ENCODE results near the gene SYP.
"Not testable (repeated sequence)": the region's sequence is repeated elsewhere in the genome, so short reads cannot be mapped to it uniquely, and the experiment has no call there.

Gene SYP

DNA sequence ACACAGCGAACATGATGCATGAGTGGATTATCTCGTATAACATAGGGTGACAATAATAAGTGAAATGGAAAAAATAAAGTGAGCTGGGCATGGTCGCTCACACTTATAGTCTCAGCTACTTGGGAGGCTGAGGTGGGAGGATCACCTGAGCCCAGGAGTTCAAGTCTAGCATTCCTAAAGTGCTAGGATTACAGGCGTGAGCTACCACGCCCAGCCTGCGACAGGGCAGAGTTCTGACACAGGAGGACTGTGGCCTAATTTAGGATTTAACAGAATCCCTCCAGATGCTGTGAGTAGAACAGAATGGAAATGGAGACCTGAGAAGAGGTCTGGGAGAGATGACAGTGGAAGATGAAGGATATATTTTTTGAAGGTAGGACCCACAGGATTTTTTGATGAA, 10.4 kb downstream of the SYP start:
- DNase-seq (ENCODE audit: low read depth in 2 of 2) = no peak

GRCh38 chrX:49188468-49189076, 11.4 kb downstream of the SYP start:
- DNase-seq (ENCODE audit: low read depth in 2 of 2) = no peak

DNA sequence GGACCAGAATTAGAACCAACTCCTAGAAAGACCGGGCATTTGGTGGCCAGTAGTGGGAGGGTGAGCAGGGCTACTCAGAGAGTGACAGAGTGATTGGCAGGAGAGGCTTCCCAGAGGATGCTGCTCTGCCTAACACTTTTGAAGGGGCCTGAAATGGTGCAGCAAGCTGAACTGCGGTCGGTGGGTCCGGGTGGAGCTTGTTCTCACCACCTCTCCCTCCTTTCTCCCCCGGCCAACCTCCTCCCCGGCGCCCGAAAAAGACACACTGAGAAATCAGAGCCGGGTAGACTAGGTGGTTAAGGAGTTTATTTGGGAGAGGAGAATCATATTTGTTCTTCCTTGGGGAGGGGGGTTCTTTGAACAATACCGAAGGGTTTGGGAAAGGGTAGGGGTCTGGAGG, 12.5 kb downstream of the SYP start:
- no peak for DNase-seq (ENCODE audit: low read depth in 2 of 2)

GRCh38 chrX:49187028-49187394, 13.0 kb downstream of the SYP start:
- DNase-seq (ENCODE audit: low read depth in 2 of 2) = no peak

GRCh38 chrX:49186125-49187027, 13.6 kb downstream of the SYP start, which contains the start of gene PRICKLE3:
Gene PRICKLE3, minus strand, starts transcription at chrX:49186373. Its CDS starts 76 bp downstream, at chrX:49186297.
- peak; percentile 58 to 66 for DNase-seq (ENCODE audit: low read depth in 2 of 2)

- peak in 1 of 2 donors; percentile 47 for DNase-seq (ENCODE audit: low read depth in 2 of 2)
Measured at GRCh38 chrX:49184294-49185281, 15.4 kb downstream of the SYP start.

GRCh38 chrX:49183701-49184281, 16.2 kb downstream of the SYP start:
- DNase-seq (ENCODE audit: low read depth in 2 of 2) = no peak

DNA sequence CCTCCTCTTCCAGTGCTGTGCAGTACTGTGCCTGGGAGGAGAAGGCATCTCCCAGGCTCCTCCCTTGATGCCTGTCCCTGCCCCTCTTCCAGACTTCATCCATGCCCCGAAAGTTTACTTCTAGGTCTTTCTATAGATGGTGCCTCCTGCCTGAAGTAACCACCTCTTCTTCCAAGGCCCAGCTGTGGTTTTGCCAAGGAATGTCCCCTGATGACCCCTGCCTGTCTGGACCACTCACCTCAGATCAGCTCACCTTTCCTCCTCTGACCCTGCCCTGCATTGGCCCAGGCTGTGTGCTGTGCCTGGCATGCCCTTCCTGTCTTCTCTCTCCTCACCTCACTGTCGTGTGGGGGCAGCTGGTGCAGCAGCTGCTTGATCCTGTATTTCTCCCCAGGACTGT, 20.6 kb downstream of the SYP start:
- DNase-seq (ENCODE audit: low read depth in 2 of 2) = no peak

DNA sequence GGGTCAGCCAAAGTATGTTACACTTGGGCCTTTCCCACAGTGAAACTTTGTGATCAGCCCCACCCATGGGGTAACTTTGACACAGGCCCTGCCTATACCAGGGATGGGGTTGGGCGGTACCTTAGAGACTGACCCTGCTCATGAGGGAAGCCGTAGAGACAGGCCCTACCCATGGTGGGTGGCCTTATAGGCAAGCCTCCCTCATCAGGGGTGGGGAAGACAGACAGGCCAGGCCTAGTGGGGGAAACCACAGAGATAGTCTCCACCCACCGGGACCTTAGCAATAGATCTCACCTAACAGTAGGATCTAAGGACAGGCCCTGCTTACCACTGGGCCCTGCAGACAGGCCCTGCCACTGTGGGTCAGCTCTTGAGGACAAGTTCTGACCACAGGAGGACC, 21.5 kb downstream of the SYP start:
- no peak for DNase-seq (ENCODE audit: low read depth in 2 of 2)

- no peak for DNase-seq (ENCODE audit: low read depth in 2 of 2)
Measured at GRCh38 chrX:49177873-49178480, 22.0 kb downstream of the SYP start.

DNA sequence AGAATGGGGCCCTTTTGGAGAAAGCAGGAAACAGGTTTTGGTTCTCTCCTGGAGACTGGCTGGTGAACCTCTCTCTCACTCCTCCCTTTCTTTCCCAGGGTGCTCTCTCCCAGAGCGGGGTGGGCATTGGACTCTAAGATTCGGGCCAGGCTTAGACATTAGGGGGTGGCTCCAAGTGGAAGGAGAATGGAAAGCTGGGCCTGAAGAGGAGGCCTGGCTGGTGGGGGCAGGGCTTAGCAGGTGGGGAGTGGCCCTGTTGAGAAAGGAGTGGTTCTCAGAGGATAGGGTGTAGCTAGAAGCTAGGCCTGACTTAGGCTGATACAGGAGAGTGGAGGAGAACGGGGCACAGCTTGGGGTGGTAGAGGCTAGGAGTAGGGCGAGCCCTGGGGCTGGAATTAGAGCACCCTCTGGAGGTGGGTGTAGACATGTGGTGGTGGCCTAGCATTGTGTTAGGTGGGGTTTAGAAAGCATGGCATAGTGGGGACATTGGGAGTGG, 22.6 kb downstream of the SYP start:
- no peak for DNase-seq (ENCODE audit: low read depth in 2 of 2)

- no peak for DNase-seq (ENCODE audit: low read depth in 2 of 2)
Measured at GRCh38 chrX:49176421-49177326, 23.3 kb downstream of the SYP start.

GRCh38 chrX:49175435-49176274, 24.3 kb downstream of the SYP start:
- DNase-seq (ENCODE audit: low read depth in 2 of 2) = no peak

- no peak for DNase-seq (ENCODE audit: low read depth in 2 of 2)
Measured at GRCh38 chrX:49174723-49175122, 25.3 kb downstream of the SYP start.

- not testable (repeated sequence) for DNase-seq (ENCODE audit: low read depth in 2 of 2)
Measured at GRCh38 chrX:49173544-49173943, 26.4 kb downstream of the SYP start.

DNA sequence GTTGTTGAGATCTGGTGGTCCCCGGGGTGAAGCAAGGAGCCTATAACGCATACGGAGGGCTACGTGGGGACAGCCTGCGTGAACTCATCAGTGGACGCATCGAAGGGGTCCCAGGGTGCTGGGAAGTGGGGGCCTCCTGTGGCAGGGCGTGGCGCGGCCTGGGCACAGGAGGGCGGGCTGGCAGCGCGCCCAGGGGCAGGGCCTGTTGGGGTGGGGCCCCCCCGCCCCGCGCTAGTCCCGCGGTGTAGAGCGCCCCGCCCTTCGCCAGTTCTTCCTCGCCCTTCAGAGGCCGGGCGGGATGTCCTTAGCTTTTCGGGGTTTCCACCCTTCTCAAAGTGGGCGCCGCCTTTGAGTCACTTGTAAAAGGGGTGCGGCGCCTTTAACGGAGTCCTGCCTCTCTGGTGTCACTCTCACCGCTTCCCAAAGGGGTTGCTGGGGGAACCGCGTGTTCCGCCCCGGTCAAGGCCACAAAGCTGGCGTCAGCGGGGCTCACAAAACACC, 27.7 kb downstream of the SYP start:
- peak; percentile 58 to 62 for DNase-seq (ENCODE audit: low read depth in 2 of 2)

DNA sequence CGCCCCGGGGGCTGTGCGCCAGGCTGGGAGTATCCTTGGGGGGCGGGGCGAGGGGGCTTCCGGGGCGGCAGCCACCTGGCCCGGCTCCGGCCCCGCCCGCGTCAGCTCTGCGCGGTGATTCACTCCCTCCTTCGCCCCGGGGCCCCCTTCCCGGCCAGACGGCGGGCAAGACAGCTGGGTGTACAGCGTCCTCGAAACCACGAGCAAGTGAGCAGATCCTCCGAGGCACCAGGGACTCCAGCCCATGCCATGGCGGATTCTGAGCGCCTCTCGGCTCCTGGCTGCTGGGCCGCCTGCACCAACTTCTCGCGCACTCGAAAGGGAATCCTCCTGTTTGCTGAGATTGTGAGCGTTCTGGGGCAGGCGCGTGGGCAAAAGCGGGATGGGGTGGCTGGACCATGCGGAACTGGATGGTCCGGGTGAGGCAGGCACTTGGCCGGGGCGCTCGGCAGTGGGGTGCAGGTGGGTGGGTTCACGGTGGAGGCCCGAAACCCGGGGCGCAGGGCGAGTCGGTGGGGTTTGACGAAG, 28.2 kb downstream of the SYP start, which contains the start of gene PLP2:
Gene PLP2, plus strand, starts transcription at position 147 of the 528 bp plus-strand sequence. Its CDS starts 103 bp downstream, at position 250.
- DNase-seq (ENCODE audit: low read depth in 2 of 2) = peak; percentile 68 to 71

DNA sequence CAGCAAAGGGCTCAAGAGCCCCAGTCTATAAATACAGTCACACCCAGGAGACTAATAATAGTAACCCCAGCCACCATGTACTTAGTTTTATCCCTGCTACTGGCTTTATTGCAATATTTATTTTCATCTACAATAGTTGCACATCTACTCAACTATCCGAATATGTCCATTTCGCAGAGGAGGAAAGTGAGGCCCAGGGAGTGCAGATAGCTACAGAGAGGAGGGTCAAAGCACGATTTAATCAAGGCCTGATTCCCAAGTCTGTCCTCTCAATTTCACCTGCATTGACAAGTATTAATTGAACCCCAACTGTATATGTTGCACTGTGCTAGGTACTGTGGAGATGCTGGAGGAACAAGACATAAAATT, 32.3 kb downstream of the SYP start:
- DNase-seq (ENCODE audit: low read depth in 2 of 2) = no peak

Data from stimulated activated CD8-positive, alpha-beta memory T cell treated with anti-CD3 and anti-CD28 coated beads, Interleukin-2, amount 100 ng/mL, for 48 hours (primary cell).